Activated naive CD4-positive, alpha-beta T cell treated with anti-CD3 and anti-CD28 coated beads, Interleukin-2, amount 50 U/mL, for 72 hours (primary cell): ENCODE measurements around the gene LINS1. TPM values are rescaled to one million over a fixed set of nuclear protein-coding genes. Genes with fewer than 3 reads are reported as not detected.

Source experiments
- ATAC-seq, 2 donors: fragments of 150-1000 bp; cut with Tn5 transposase; 2 replicates each; pipeline ENCODE4 v1.10.0; 2021; ENCODE audit warnings: mild to moderate bottlenecking in 2 of 2, moderate library complexity in 2 of 2
- DNase-seq, 2 donors: peaks; one replicate each; pipeline ENCODE4 v3.0.0; 2021 to 2022; ENCODE audit warnings: low spot score in 2 of 2
- H3K27ac Mint-ChIP-seq, 2 donors: one replicate each; pipeline ENCODE4 v1.8.0; 2022; ENCODE audit warnings: mild to moderate bottlenecking in 2 of 2, mixed read lengths in 2 of 2
- H3K36me3 Mint-ChIP-seq, 2 donors: one replicate each; pipeline ENCODE4 v1.8.0; 2022; ENCODE audit warnings: mixed read lengths in 2 of 2
- H3K9me3 Mint-ChIP-seq, 2 donors: one replicate each; pipeline ENCODE4 v1.8.0; 2022; ENCODE audit warnings: mixed read lengths in 2 of 2
- total RNA-seq, 2 donors: library from RNA; stranded (reverse); gene quantifications; one replicate each; pipeline ENCODE4 v1.2.3, GENCODE V29; 2022

The LINS1 gene
- total RNA-seq, 2 donors from 2014 or later, result 48.9 to 63.9 TPM

- Mint-ChIP-seq H3K9me3 (peaks cover 0 to 8% of the 10 kb centered on the region in 2 donors), H3K36me3 (peaks cover 10 to 15% of the 10 kb centered on the region in 2 donors), H3K27ac (no peak overlapping the region)
- ATAC-seq (no peak), DNase-seq (no peak)
Observed at GRCh38 chr15:100537331-100537730, 64.7 kb downstream of the LINS1 start.

GRCh38 chr15:100536733-100537132 lies 65.3 kb downstream of the LINS1 start:
- Mint-ChIP-seq H3K9me3 (peaks cover 0 to 8% of the 10 kb centered on the region in 2 donors), H3K36me3 (peaks cover 10 to 15% of the 10 kb centered on the region in 2 donors), H3K27ac (no peak overlapping the region)
- DNase-seq, result no peak
- no peak for ATAC-seq

- Mint-ChIP-seq H3K27ac (no peak overlapping the region), H3K9me3 (peaks cover 0 to 2% of the 10 kb centered on the region in 2 donors), H3K36me3 (peaks cover 2 to 4% of the 10 kb centered on the region in 2 donors)
- ATAC-seq (no peak), DNase-seq (no peak)
Observed at GRCh38 chr15:100533886-100534285, 68.1 kb downstream of the LINS1 start.

- H3K9me3 Mint-ChIP-seq, result no peaks in the 10 kb centered on the region
- no peak for DNase-seq
- ATAC-seq, result no peak
- H3K27ac Mint-ChIP-seq, result no peak overlapping the region
- peaks cover 0 to 6% of the 10 kb centered on the region in 2 donors for H3K36me3 Mint-ChIP-seq
Observed at GRCh38 chr15:100531823-100532327, 70.1 kb downstream of the LINS1 start.

GRCh38 chr15:100531204-100531603 lies 70.8 kb downstream of the LINS1 start:
- DNase-seq, result no peak
- Mint-ChIP-seq H3K27ac (peak overlapping the region in 1 of 2 donors; percentile 5), H3K9me3 (no peaks in the 10 kb centered on the region), H3K36me3 (peaks cover 0 to 6% of the 10 kb centered on the region in 2 donors)
- no peak for ATAC-seq

GRCh38 chr15:100529556-100529955 lies 72.4 kb downstream of the LINS1 start:
- H3K9me3 Mint-ChIP-seq, result no peaks in the 10 kb centered on the region
- peak overlapping the region; percentile 11 to 60 for H3K27ac Mint-ChIP-seq
- ATAC-seq, result no peak

GRCh38 chr15:100528833-100529428 lies 73.1 kb downstream of the LINS1 start, which contains the start of gene CERS3:
Gene CERS3, minus strand, starts transcription at chr15:100528950. Its CDS starts 27,101 bp downstream, at chr15:100501849.
- Mint-ChIP-seq H3K27ac (peak within 1 kb of the TSS; percentile 11 to 60), H3K9me3 (no peaks in the 10 kb centered on the region), H3K36me3 (peaks cover 0 to 6% of the 10 kb centered on the region in 2 donors)
- ATAC-seq, result no peak
- no peak for DNase-seq

More at GRCh38 chr15:100529556-100529955, 72.4 kb downstream of the LINS1 start:
- no peak for DNase-seq
- peaks cover 0 to 6% of the 10 kb centered on the region in 2 donors for H3K36me3 Mint-ChIP-seq

GRCh38 chr15:100526027-100526481 lies 75.9 kb downstream of the LINS1 start:
- no peak for DNase-seq
- ATAC-seq, result no peak
- no peaks in the 10 kb centered on the region for H3K9me3 Mint-ChIP-seq
- no peak overlapping the region for H3K27ac Mint-ChIP-seq
- peaks cover 0 to 6% of the 10 kb centered on the region in 2 donors for H3K36me3 Mint-ChIP-seq

- Mint-ChIP-seq H3K36me3 (peaks cover 0 to 6% of the 10 kb centered on the region in 2 donors), H3K27ac (no peak overlapping the region), H3K9me3 (no peaks in the 10 kb centered on the region)
- DNase-seq (no peak), ATAC-seq (no peak)
Observed at GRCh38 chr15:100525436-100525835, 76.5 kb downstream of the LINS1 start.

- ATAC-seq (no peak), DNase-seq (no peak)
Observed at GRCh38 chr15:100524326-100524725, 77.7 kb downstream of the LINS1 start.

GRCh38 chr15:100521907-100522306 lies 80.1 kb downstream of the LINS1 start:
- ATAC-seq, result no peak
- no peaks in the 10 kb centered on the region for H3K36me3 Mint-ChIP-seq
- DNase-seq, result no peak
- no peak overlapping the region for H3K27ac Mint-ChIP-seq
- H3K9me3 Mint-ChIP-seq, result no peaks in the 10 kb centered on the region

More at GRCh38 chr15:100524326-100524725, 77.7 kb downstream of the LINS1 start:
- Mint-ChIP-seq H3K9me3 (no peaks in the 10 kb centered on the region), H3K36me3 (peaks cover 0 to 6% of the 10 kb centered on the region in 2 donors), H3K27ac (no peak overlapping the region)

- H3K36me3 Mint-ChIP-seq, result no peaks in the 10 kb centered on the region
- no peak for DNase-seq
- no peaks in the 10 kb centered on the region for H3K9me3 Mint-ChIP-seq
- peak in 1 of 2 donors; percentile 64 for ATAC-seq
- H3K27ac Mint-ChIP-seq, result peak overlapping the region in 1 of 2 donors; percentile 81
Observed at GRCh38 chr15:100520132-100520921, 81.7 kb downstream of the LINS1 start.

- ATAC-seq (no peak), DNase-seq (no peak)
- no peaks in the 10 kb centered on the region for H3K36me3 Mint-ChIP-seq
- no peaks in the 10 kb centered on the region for H3K9me3 Mint-ChIP-seq
- peak overlapping the region in 1 of 2 donors; percentile 14 for H3K27ac Mint-ChIP-seq
Observed at GRCh38 chr15:100517846-100518245, 84.1 kb downstream of the LINS1 start.

Other genes with a start within 250 kb of the LINS1 start
- under 1 TPM; 0.23 to 0.74 TPM for gene CERS3, start 73.2 kb downstream of the LINS1 start, total RNA-seq
- 10 to 100 TPM; 23.4 to 30.1 TPM for gene ASB7, start 405 bp upstream of the LINS1 start, total RNA-seq